Astrocyte of the cerebellum (primary cell): ENCODE data around the gene CCN2.

Experiments used
- DNase-seq: peaks from one replicate; pipeline ENCODE4 v3.0.0-alpha.2; 2011; ENCODE audit warnings: low read depth
- H3K4me3 ChIP-seq: 2 replicates; pipeline ENCODE4 v1.5.1; 2011; ENCODE audit warnings: mild to moderate bottlenecking, low read depth, low read length, moderate library complexity
- in situ Hi-C: cut with HindIII; loops from 2 replicates; pipeline ENCODE4 v1.10.0; 2017; ENCODE audit warnings: low sequenced_read_pairs
- TF ChIP-seq, protein P1 (sequence below): IDR thresholded peaks from 2 replicates; pipeline ENCODE4 v1.5.1; 2012; ENCODE audit warnings: low read length, low read depth, moderate library complexity, mild to moderate bottlenecking; ENCODE audit errors: missing control alignments

CCN2 gene

DNA sequence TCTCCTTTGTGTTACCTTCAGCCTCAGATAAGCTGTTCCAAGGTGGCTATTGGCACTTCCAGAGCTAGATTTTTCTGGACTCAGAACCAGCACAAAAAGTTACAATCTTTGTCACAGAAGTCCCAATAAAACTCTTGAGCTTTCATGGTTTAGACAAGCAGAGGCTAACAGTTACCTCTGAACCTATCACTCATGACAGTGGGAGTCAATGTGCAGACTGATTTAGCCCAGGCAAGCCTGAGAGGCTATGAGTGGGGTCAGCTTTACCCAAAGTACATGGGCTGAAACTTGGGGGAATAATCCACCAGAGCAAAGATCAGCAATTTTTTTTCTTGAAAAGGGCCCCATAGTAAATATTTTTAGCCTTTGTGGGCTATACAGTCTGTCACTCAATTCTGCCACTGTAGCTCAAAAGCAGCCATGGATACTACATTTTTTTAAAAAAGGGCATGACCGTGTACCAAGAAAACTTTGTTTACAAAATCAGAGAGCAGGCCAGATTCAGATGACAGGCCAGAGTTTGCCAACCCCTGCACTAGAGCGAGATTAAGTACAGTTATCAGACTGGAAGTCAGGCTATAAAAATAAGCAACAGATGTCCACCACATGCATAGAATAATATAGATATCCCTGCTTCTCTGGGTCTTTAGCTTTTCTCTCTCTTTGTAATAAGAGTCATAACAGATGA is 20.0 kb downstream of the CCN2 start:
- TF ChIP-seq, protein P1, sequence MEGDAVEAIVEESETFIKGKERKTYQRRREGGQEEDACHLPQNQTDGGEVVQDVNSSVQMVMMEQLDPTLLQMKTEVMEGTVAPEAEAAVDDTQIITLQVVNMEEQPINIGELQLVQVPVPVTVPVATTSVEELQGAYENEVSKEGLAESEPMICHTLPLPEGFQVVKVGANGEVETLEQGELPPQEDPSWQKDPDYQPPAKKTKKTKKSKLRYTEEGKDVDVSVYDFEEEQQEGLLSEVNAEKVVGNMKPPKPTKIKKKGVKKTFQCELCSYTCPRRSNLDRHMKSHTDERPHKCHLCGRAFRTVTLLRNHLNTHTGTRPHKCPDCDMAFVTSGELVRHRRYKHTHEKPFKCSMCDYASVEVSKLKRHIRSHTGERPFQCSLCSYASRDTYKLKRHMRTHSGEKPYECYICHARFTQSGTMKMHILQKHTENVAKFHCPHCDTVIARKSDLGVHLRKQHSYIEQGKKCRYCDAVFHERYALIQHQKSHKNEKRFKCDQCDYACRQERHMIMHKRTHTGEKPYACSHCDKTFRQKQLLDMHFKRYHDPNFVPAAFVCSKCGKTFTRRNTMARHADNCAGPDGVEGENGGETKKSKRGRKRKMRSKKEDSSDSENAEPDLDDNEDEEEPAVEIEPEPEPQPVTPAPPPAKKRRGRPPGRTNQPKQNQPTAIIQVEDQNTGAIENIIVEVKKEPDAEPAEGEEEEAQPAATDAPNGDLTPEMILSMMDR = no peak
- DNase-seq = no peak
- in situ Hi-C loops = no loop called here
- H3K4me3 ChIP-seq = no peak overlapping the region

DNA sequence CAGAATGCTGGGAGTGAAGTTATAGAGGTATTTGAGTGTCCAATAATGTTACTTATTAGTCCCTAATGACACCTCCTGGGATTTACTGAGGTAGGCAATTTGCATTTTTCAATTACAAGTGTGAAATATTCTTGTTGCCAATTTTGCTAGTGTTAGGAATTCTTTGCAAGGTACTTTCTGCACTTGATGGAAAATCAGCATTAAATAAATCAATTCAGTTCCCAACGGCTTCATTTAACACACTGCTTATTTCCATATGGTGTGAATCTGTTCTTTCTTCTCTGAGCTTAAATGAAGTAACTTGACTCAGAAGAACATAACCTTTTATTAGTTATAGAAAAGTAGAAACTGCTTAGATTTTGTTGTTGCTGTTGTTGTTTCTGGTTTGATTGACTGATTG is 21.2 kb downstream of the CCN2 start:
- in situ Hi-C loops = no loop called here
- TF ChIP-seq, protein P1 = no peak
- no peak overlapping the region for H3K4me3 ChIP-seq
- no peak for DNase-seq

DNA sequence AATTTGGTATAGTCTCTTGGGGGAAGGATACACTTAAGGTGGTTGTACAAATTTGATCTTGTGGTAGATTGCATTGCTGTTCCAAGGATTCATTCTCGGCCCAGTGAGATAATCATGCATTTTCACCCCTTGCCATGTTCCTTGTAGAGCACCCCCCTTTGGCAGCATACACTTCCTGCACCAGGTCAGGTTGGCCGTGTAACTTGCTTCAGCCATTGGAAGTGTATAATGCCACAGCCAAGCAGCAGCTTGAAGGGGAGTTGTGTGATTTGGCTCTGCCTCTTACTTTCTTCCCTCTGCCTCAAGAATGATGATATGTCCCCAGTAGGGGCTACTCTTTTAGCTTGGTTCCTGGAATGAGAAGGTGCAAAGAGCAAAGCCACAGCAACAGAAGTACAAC is 21.9 kb downstream of the CCN2 start:
- in situ Hi-C loops = no loop called here
- no peak for DNase-seq
- H3K4me3 ChIP-seq = no peak overlapping the region
- TF ChIP-seq, protein P1 = peak; percentile 3

DNA sequence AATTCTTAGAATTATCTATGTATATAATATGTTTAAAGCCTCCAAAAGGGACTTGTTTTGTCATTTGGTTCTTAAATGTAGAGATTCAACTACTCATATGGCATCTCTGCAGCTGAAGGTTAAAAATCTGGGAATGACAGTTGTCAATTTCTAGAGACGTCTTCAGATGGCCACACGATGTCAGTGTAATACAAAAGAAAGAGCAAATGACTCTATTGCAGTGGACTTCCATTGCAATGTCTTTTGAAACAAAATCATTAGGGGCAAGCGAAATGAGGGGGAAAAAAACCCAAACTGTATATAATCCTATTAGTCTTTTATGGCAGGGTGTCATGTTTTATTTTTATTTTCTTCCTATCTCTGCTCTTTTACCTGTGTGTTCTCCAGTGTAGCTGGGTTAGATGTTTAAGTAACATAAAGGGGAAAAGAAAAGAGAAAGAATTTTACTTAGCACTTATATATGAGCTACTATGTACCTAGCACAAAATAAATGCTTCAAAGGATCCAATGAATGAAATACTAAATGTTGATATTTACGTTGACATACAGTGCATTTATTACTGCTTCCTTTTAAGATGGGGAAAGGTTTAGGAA is 26.2 kb downstream of the CCN2 start:
- in situ Hi-C loops = no loop called here
- DNase-seq = peak; percentile 38

GRCh38 chr6:131923356-131923755 is 27.8 kb downstream of the CCN2 start:
- DNase-seq = peak; percentile 39
- in situ Hi-C loops = no loop called here
- TF ChIP-seq, protein P1 = peak; percentile 55
- no peak overlapping the region for H3K4me3 ChIP-seq

More for the DNA sequence above, 26.2 kb downstream of the CCN2 start:
- no peak overlapping the region for H3K4me3 ChIP-seq
- TF ChIP-seq, protein P1 = peak; percentile 53

- TF ChIP-seq, protein P1 = no peak
- in situ Hi-C loops = no loop called here
- no peak for DNase-seq
These were observed 30.5 kb downstream of the CCN2 start for GRCh38 chr6:131920656-131921055.

More at GRCh38 chr6:131920656-131921055, 30.5 kb downstream of the CCN2 start:
- no peak overlapping the region for H3K4me3 ChIP-seq
